K562 (cell line): ENCODE data around the gene STAB1. TPM values are rescaled to one million over a fixed set of nuclear protein-coding genes. Genes with fewer than 3 reads are reported as not detected.

Source experiments
- ATAC-seq: fragments of 200-7000 bp; cut with Tn5 transposase; 3 replicates; pipeline ENCODE4 v1.9.1; 2020; ENCODE audit warnings: moderate library complexity
- BruUV-seq: library from RNA; stranded (reverse); fragments of 400-500 nt; replicated peaks from 2 replicates; lab custom pipeline; 2021; lab: Mats Ljungman, UMichigan
- CTCF ChIA-PET: fragments of 300-600 bp; formaldehyde crosslinking; extraction: SDS; loops from one replicate; lab custom pipeline; 2021; ENCODE audit warnings: low intra/inter-chr PET ratio; lab: Yijun Ruan, JAX
- POLR2A ChIA-PET: fragments of 300-600, 350-650 bp; sonication (Branson Sonifier 250); formaldehyde crosslinking; extraction: SDS; loops from one replicate; lab custom pipeline; 2021; ENCODE audit warnings: antibody characterized with exemption, inconsistent platforms; lab: Yijun Ruan, JAX
- DNase-seq, 4 experiments: peaks; one replicate each; pipeline versions ENCODE4 v3.0.0 to v3.0.0-alpha.2; 2011 to 2018; ENCODE audit warnings: low spot score in 3 of 4, mixed read lengths in 3 of 4; ENCODE audit errors: extremely low read depth in 1 of 4
- FAIRE-seq: peaks from 2 replicates; lab custom pipeline; 2011; peaks lifted over from hg19 to GRCh38; lab: Jason Lieb, UNC
- H2AFZ ChIP-seq: 2 replicates; pipeline ENCODE4 v1.6.0; 2011; ENCODE audit warnings: low read depth, low read length, control low read depth, inconsistent platforms
- H3K27ac ChIP-seq: fragments of 200-600 bp; 3 replicates; pipeline ENCODE4 v1.8.0; 2011; ENCODE audit warnings: low read depth, mild to moderate bottlenecking, control low read depth, inconsistent platforms, low read length, moderate library complexity, mixed read lengths; ENCODE audit errors: extremely low read depth
- H3K27me3 ChIP-seq, 2 experiments: fragments of 300-600 bp in 1 of 2; 2 replicates in 1 of 2; 3 replicates in 1 of 2; pipeline versions ENCODE4 v1.6.0 to v1.8.0; 2011; ENCODE audit warnings: inconsistent platforms in 2 of 2, low read length in 2 of 2, mild to moderate bottlenecking in 1 of 2, mixed read lengths in 1 of 2, moderate library complexity in 1 of 2; ENCODE audit not compliant: control insufficient read depth in 2 of 2, insufficient read depth in 2 of 2
- H3K36me3 ChIP-seq: fragments of 300-600 bp; 3 replicates; pipeline ENCODE4 v1.8.0; 2011; ENCODE audit warnings: mild to moderate bottlenecking, low read length, inconsistent platforms; ENCODE audit not compliant: control insufficient read depth, insufficient read depth
- H3K4me1 ChIP-seq, 2 experiments: fragments of 200-600 bp in 1 of 2; replicated peaks in 1 of 2; 2 replicates in 1 of 2; 3 replicates in 1 of 2; pipeline versions ENCODE4 v1.5.1 to v1.8.0; 2011; ENCODE audit warnings: inconsistent platforms in 2 of 2, low read length in 2 of 2, mild to moderate bottlenecking in 1 of 2, mixed read lengths in 1 of 2, moderate library complexity in 1 of 2; ENCODE audit not compliant: control insufficient read depth in 2 of 2, insufficient read depth in 2 of 2
- H3K4me2 ChIP-seq: 2 replicates; pipeline ENCODE4 v1.6.1; 2011; ENCODE audit warnings: low read length, control low read depth, inconsistent platforms, mixed read lengths; ENCODE audit not compliant: insufficient read depth
- H3K4me3 ChIP-seq: fragments of 200-600 bp; sonication (generic), shearing (Covaris generic); 2 replicates; pipeline ENCODE4 v1.5.1; 2016; ENCODE audit warnings: control low read depth, inconsistent platforms
- H3K79me2 ChIP-seq: fragments of 200-600 bp; 3 replicates; pipeline ENCODE4 v1.8.0; 2011; ENCODE audit warnings: low read length, inconsistent platforms; ENCODE audit not compliant: control insufficient read depth, insufficient read depth
- H3K9ac ChIP-seq, 2 experiments: 2 replicates each; pipeline versions ENCODE4 v1.6.0 to v1.6.1; 2011; ENCODE audit warnings: low read depth in 2 of 2, low read length in 2 of 2, control low read depth in 1 of 2, inconsistent platforms in 1 of 2, mild to moderate bottlenecking in 1 of 2, mixed read lengths in 1 of 2; ENCODE audit not compliant: insufficient read depth in 1 of 2
- H3K9me1 ChIP-seq: one replicate; pipeline ENCODE4 v1.6.0; 2011; ENCODE audit warnings: inconsistent platforms, mild to moderate bottlenecking, low read length, moderate library complexity; ENCODE audit not compliant: control insufficient read depth, insufficient read depth
- H3K9me3 ChIP-seq: replicated peaks from 2 replicates; pipeline ENCODE4 v1.5.1; 2011; ENCODE audit warnings: low read depth, low read length, inconsistent platforms; ENCODE audit not compliant: control insufficient read depth, insufficient read depth
- H4K20me1 ChIP-seq: replicated peaks from 2 replicates; pipeline ENCODE4 v1.6.1; 2011; ENCODE audit warnings: low read length, inconsistent platforms, mixed read lengths; ENCODE audit not compliant: control insufficient read depth, insufficient read depth
- AFF1 ChIP-seq, 2 experiments: fragments of 450-650 bp; IDR thresholded peaks; 2 replicates each; pipeline ENCODE4 v1.6.1; 2018; ENCODE audit warnings: mild to moderate bottlenecking in 2 of 2, low read depth in 1 of 2; ENCODE audit not compliant: partially characterized antibody in 2 of 2
- POLR2B ChIP-seq: fragments of 450-650 bp; IDR thresholded peaks from 2 replicates; pipeline ENCODE4 v1.6.1; 2018; ENCODE audit warnings: low read depth; ENCODE audit not compliant: partially characterized antibody
- SNIP1 ChIP-seq: fragments of 450-650 bp; IDR thresholded peaks from 2 replicates; pipeline ENCODE4 v1.7.1; 2017; ENCODE audit warnings: low read depth, mild to moderate bottlenecking
- ZFP30 ChIP-seq: fragments of 250-450 bp; sonication (Bioruptor Pico); IDR thresholded peaks from 2 replicates; pipeline ENCODE4 v1.8.0; 2022; ENCODE audit warnings: moderate library complexity, mild to moderate bottlenecking, inconsistent platforms, borderline replicate concordance
- ZNF318 ChIP-seq, 2 experiments: fragments of 450-650 bp; IDR thresholded peaks; 2 replicates each; pipeline ENCODE4 v1.6.1; 2016; ENCODE audit warnings: mild to moderate bottlenecking in 2 of 2, borderline replicate concordance in 1 of 2, low read depth in 1 of 2, moderate library complexity in 1 of 2
- WGBS: fragments of 100-300 bp; shearing (Covaris generic); methylation state at CpG from one replicate; pipeline ENCODE4 v1.1.6; 2016; ENCODE audit warnings: low coverage, mixed read lengths; ENCODE audit not compliant: insufficient coverage; ENCODE audit errors: missing lambda C conversion rate; 5-methylcytosine and 5-hydroxymethylcytosine counted together
- in situ Hi-C: fragments of 300-500 bp; cut with MboI; formaldehyde crosslinking; loops from 4 replicates; pipeline ENCODE4 v1.15.0; 2018; ENCODE audit warnings: inconsistent platforms, mixed read lengths
- intact Hi-C: fragments of 100-400 bp; cut with micrococcal nuclease; formaldehyde crosslinking; loops from 2 replicates; pipeline ENCODE4 v1.14.2; 2022
- polyA plus RNA-seq, 8 experiments: library from polyadenylated mRNA; depleted of rRNA in 4 of 8; stranded (reverse) in 5 of 8; unstranded in 3 of 8; fragments of >200 nt; fragmentation: Nextera tagmentation in 2 of 8; fragmentation: Illumina TruSeq in 1 of 8; extraction: Ambion mirVana in 2 of 8; extraction: Trizol in 1 of 8; gene quantifications; 2 replicates each; pipeline versions ENCODE4 v1.2.1 to v1.2.3, GENCODE V29; 2011 to 2014; ENCODE audit warnings: inconsistent platforms in 1 of 8, missing spikeins in 1 of 8
- total RNA-seq, 7 experiments: library from RNA; depleted of rRNA in 6 of 7; stranded (reverse); fragments of >200 nt in 6 of 7; fragmentation: Illumina TruSeq in 2 of 7; extraction: Trizol in 2 of 7; gene quantifications; 2 replicates each; pipeline versions ENCODE4 v1.2.1 to v1.2.3, GENCODE V29; 2011 to 2021; ENCODE audit warnings: low replicate concordance in 1 of 7

The STAB1 gene
- total and polyA plus RNA-seq, 9 of the 15 experiments (the other 6 are each of a cell fraction or from before 2014, with no cell fraction given) = 0.20 to 3.9 (median 1.2) TPM

GRCh38 chr3:52472239-52473000 is 22.7 kb upstream of the STAB1 start:
- no peak overlapping the region for H3K4me3 ChIP-seq
- peaks cover 62% of the 10 kb centered on the region; the same call in 2 of the 3 replicates for H3K36me3 ChIP-seq
- ATAC-seq (no peak), DNase-seq (no peak), FAIRE-seq (no peak)
- no peaks in the 10 kb centered on the region for H3K79me2 ChIP-seq
- H2AFZ ChIP-seq = no peak overlapping the region
- CTCF ChIA-PET = no interaction called here
- peaks cover 0 to 9% of the 10 kb centered on the region in 2 experiments; a peak in 2 of 5 replicates for H3K4me1 ChIP-seq
- in situ Hi-C loops = no loop called here
- no peaks in the 10 kb centered on the region for H4K20me1 ChIP-seq
- 80% methylated on average over 11 of the region's 14 CpGs for WGBS
- BruUV-seq = no TSS peak
- POLR2A ChIA-PET = interaction anchor here (1.3 kb wide), 1 partner anchor 32 kb away, joined by 4 read pairs; no protein-coding TSS in a partner anchor
- H3K9me3 ChIP-seq = no peaks in the 10 kb centered on the region
- TF ChIP-seq AFF1 (IDR thresholded peaks at IDR 0.05; ENCODE audit: low read depth in 1 of 2, partially characterized antibody in 2 of 2) (no peak), SNIP1 (no peak), ZNF318 (IDR thresholded peaks at IDR 0.05; ENCODE audit: borderline replicate concordance in 1 of 2, low read depth in 1 of 2) (no peak), POLR2B (no peak), ZFP30 (CRISPR knock-in tag) (no peak)
- TF ChIP-seq, all 486 proteins: peak for 0
- H3K9me1 ChIP-seq = no peaks in the 10 kb centered on the region
- no peak overlapping the region for H3K9ac ChIP-seq
- intact Hi-C loops = no loop called here
- H3K4me2 ChIP-seq = no peak overlapping the region
- H3K27ac ChIP-seq = no peak overlapping the region
- H3K27me3 ChIP-seq = no peaks in the 10 kb centered on the region
